Left hindlimb (tissue), 1 donor: ENCODE measurements around the gene OR51A7.
"Not testable (repeated sequence)": the region's sequence is repeated elsewhere in the genome, so short reads cannot be mapped to it uniquely, and the experiment has no call there.

Source experiments
- DNase-seq: peaks from one replicate; pipeline ENCODE4 v3.0.0-alpha.2; 2018

OR51A7 gene, protein sequence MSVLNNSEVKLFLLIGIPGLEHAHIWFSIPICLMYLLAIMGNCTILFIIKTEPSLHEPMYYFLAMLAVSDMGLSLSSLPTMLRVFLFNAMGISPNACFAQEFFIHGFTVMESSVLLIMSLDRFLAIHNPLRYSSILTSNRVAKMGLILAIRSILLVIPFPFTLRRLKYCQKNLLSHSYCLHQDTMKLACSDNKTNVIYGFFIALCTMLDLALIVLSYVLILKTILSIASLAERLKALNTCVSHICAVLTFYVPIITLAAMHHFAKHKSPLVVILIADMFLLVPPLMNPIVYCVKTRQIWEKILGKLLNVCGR

DNA sequence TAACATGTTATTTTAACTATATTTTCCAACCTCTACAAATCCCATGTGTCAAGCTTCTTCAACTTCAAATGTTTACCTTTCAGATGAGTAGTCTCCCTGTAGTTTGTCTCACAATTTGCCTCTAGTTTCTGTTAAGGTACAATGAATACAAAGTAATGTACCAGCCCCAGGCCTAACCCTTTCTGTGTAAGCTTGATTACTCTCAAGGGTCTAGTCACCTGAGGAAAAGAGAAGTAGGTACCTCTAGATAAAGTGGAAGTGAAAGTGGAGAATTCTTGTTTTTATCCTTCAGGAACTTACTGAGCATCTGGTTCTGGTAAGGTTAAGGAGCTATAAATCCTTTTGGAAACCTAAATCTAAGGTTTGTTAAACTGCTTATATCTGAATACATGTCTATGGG lies at the start of gene OR51A7:
OR51A7 (plus strand) TSS at position 300 of the 400 bp plus-strand sequence. CDS start 3,587 bp downstream, outside the sequence.
- DNase-seq, result no peak

DNA sequence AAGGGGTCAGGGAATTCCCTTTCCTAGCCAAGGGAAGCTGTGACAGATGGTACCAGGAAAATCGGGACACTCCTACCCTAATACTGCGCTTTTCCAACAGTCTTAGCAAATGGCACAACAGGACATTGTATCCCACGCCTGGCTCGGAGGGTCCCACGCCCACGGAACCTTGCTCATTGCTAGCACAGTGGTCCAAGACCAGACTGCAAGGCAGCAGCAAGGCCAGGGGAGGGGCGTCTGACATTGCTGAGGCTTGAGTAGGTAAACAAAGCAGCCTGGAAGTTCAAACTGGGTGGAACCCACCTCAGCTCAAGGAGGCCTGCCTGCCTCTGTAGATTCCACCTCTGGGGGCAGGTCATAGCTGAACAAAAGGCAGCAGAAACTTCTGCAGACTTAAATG lies 49.3 kb upstream of the OR51A7 start:
- not testable (repeated sequence) for DNase-seq

GRCh38 chr11:4862447-4863236 lies 40.9 kb upstream of the OR51A7 start:
- DNase-seq, result no peak

GRCh38 chr11:4863876-4864275 lies 39.7 kb upstream of the OR51A7 start:
- DNase-seq, result no peak

DNA sequence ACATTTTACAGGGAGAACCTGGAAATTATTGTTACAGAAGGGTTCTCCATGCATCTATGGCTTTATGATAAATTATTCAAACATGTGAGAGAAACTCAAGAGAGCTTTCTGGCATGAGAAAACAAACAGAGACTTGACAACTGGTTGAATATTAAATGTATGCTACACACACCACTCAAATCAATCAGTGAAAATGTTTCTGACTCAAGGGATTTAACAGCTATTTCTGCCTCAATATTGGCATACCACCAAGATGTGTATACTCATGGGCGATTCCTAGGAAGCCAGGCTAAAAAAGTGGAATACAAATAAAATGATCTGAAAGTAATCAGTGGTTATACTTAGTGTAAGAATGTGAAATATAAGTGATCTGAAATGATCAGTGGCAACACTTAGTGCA lies 37.7 kb upstream of the OR51A7 start:
- DNase-seq, result no peak

- no peak for DNase-seq
Measured at GRCh38 chr11:4881188-4881587, 22.4 kb upstream of the OR51A7 start.

DNA sequence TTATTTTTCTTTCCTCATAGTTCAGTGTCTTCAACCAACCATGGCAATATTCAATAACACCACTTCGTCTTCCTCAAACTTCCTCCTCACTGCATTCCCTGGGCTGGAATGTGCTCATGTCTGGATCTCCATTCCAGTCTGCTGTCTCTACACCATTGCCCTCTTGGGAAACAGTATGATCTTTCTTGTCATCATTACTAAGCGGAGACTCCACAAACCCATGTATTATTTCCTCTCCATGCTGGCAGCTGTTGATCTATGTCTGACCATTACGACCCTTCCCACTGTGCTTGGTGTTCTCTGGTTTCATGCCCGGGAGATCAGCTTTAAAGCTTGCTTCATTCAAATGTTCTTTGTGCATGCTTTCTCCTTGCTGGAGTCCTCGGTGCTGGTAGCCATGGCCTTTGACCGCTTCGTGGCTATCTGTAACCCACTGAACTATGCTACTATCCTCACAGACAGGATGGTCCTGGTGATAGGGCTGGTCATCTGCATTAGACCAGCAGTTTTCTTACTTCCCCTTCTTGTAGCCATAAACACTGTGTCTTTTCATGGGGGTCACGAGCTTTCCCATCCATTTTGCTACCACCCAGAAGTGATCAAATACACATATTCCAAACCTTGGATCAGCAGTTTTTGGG lies 21.6 kb upstream of the OR51A7 start, which contains the start of gene OR51T1:
OR51T1 (plus strand) TSS at position 41 of the 641 bp plus-strand sequence; CDS start at position 41, 0 bp downstream.
- no peak for DNase-seq

DNA sequence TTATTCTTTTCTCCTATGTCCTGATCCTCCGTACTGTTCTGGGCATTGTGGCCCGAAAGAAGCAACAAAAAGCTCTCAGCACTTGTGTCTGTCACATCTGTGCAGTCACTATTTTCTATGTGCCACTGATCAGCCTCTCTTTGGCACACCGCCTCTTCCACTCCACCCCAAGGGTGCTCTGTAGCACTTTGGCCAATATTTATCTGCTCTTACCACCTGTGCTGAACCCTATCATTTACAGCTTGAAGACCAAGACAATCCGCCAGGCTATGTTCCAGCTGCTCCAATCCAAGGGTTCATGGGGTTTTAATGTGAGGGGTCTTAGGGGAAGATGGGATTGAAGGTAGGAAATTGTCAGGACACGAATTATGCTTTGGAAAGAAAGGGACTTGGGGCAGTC lies 21.0 kb upstream of the OR51A7 start:
- DNase-seq, result no peak

- DNase-seq, result no peak
Measured at GRCh38 chr11:4884361-4884760, 19.2 kb upstream of the OR51A7 start.

- no peak for DNase-seq
Measured at GRCh38 chr11:4886186-4886585, 17.4 kb upstream of the OR51A7 start.

GRCh38 chr11:4887591-4887990 lies 16.0 kb upstream of the OR51A7 start:
- no peak for DNase-seq

GRCh38 chr11:4890279-4890678 lies 13.3 kb upstream of the OR51A7 start:
- no peak for DNase-seq

DNA sequence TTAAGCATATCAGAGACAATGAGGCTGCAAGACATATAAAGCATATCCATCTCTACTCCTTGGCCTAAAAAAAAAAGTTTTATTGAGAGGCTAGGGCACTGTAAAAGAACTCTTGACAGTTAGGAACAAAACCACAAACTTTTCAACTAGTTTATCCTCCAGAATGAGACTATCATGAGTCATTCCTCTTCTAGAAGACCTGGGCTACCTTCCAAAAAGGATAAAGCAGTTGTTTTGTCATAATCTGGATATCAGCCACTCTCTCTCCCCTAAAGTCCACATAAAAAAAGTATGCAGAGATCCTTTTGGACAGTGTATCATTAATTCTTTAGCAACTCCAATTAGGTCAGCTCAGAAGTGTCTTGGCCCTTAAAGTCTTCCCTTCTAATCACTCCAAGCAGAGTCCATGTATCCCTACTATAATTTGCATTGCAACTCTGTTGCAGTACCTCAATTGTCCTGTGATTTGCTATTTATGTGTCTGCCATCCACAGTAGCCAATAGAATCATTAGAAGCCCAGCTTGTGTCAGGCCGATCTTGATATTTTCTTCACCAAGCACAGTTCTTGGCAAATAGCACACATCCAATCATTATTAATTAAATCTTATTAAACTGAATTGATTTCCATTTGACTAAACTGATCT lies 11.5 kb upstream of the OR51A7 start:
- no peak for DNase-seq

GRCh38 chr11:4916581-4916980 lies 13.0 kb downstream of the OR51A7 start:
- no peak for DNase-seq

DNA sequence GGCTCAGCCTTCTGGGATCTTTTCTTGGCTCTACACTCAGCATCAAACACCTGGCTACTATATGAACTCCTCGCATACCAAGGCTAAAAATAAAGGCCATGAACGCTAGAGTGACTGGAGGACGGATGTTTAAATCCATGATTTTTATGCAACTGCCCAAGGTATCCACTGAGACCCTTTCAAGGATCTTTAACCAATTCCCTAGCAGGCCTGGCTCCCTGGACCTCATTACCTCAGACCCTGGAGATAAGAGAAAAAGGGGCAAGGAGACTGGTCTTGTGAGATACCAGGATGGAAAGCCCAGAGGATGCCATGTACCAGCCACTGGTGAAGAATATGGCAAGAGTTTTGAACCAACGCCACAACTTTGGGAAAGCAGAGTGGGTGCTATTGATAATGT lies 15.7 kb downstream of the OR51A7 start, which contains the start of gene OR51G2:
OR51G2 (minus strand) TSS at position 101 of the 400 bp plus-strand sequence. CDS start 3,687 bp downstream, outside the sequence.
- DNase-seq, result no peak

DNA sequence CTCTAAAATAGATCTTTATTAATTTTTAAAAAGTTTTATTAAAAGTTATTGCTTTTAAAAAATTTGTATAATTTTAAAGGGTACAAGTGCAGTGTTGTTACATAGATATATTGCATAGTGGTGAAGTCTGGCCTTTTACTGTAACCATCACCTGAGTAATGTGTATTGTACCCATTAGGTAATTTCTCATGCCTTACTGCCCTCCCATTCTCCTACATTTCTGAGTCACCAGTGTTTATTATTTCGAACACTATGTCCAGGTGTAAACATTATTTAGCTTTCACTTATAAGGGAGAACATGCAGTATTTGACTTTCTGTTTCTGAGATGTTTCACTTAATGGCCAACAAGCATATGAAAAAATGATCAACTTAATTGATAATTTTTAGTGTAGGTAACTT lies 18.2 kb downstream of the OR51A7 start:
- DNase-seq, result no peak

DNA sequence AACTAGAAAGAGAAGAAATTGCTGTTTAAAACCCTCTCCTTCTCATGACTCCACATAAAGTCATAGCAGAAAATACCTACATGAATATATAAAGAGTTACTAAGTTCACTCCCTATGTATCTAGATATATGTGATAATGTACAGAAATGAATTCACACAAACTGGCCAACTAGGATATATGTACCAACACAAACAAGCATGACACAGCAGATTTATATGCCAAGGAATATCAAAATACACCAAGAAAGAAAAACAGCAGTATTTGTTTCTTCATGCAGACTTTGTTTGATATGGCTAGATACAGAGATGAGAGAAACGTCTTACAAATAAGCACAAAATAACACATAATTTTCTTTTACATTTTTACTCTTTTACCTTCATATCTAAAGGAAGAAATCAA lies 18.7 kb downstream of the OR51A7 start:
- DNase-seq, result no peak

- no peak for DNase-seq
Measured at GRCh38 chr11:4924239-4924638, 20.7 kb downstream of the OR51A7 start, which contains the start of gene OR51G1. Gene OR51G1 (minus strand): TSS chr11:4924339. CDS start chr11:4924339, 0 bp downstream.

- no peak for DNase-seq
Measured at GRCh38 chr11:4926608-4927007, 23.0 kb downstream of the OR51A7 start.

- DNase-seq, result no peak
Measured at GRCh38 chr11:4932751-4933150, 29.2 kb downstream of the OR51A7 start.

DNA sequence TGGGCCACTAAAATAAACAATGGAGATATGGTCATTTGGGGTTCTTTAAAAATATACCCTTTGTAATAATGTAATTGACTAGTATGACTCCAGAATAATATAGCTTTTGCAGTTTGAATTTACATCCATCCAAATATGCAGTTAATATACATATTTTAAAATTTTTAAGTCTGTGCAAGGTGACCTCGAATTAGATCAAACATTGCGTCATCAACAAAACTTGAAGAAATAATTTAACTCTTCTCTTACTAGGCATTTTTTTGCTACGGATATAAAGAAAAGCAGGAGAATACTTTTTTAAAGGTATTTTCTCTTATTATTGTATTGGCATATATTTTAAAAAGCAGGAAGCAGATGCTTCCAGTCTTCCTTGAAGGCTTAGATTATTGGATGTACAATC lies 33.2 kb downstream of the OR51A7 start:
- DNase-seq, result no peak

- no peak for DNase-seq
Measured at GRCh38 chr11:4947505-4947904, 43.9 kb downstream of the OR51A7 start, which contains the start of gene OR51A4. Gene OR51A4 (minus strand): TSS chr11:4947605. CDS start chr11:4947100, 505 bp downstream.

DNA sequence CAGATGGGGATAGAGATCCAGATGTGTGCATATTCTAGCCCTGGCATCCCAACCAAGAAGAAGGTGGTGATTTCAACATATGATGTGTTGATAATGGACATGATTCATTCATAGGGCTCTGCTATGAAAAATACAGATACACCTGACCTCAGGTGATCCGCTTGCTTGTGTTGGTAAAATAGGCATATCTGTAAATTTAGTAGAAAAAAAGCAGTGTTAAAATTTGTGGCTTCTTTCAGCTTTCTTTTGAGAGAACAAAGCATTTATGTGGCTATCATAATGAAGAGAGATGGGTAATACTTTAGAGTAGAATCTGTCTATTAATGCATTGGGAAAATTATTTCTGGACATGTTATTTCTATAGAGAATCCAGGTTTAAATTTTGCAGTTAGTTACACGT lies 52.0 kb downstream of the OR51A7 start, which contains the start of gene OR51A2:
OR51A2 (minus strand) TSS at position 101 of the 400 bp plus-strand sequence; CDS start at position 101, 0 bp downstream.
- DNase-seq, result not testable (repeated sequence)
